Esophagus muscularis mucosa (tissue), 4 donors: ENCODE data around the gene ELOA. TPM values are rescaled to one million over a fixed set of nuclear protein-coding genes. Genes with fewer than 3 reads are reported as not detected.

Experiments used
- DNase-seq: peaks from one replicate; pipeline ENCODE4 v3.0.0-alpha.2; 2017; ENCODE audit errors: extremely low spot score
- H3K27ac ChIP-seq, 4 donors: fragments of 200-600 bp; sonication (generic); replicated peaks in 1 of 4; 1 replicate in 3 of 4; 2 replicates in 1 of 4; pipeline ENCODE4 v1.5.1; 2016 to 2019; ENCODE audit warnings: mild to moderate bottlenecking in 1 of 4
- H3K27me3 ChIP-seq, 4 donors: fragments of 200-600 bp; sonication (generic); one replicate each; pipeline versions ENCODE4 v1.5.1 to v1.6.0; 2016 to 2019
- H3K36me3 ChIP-seq, 4 donors: fragments of 200-600 bp; sonication (generic); one replicate each; pipeline ENCODE4 v1.5.1; 2016 to 2019
- H3K4me1 ChIP-seq, 4 donors: fragments of 200-600 bp; sonication (generic); one replicate each; pipeline ENCODE4 v1.5.1; 2016 to 2019
- H3K4me3 ChIP-seq, 4 donors: fragments of 200-600 bp; sonication (generic); 1 replicate in 2 of 4; 2 replicates in 2 of 4; pipeline ENCODE4 v1.5.1; 2016 to 2019; ENCODE audit warnings: mild to moderate bottlenecking in 4 of 4, moderate library complexity in 1 of 4
- H3K9me3 ChIP-seq, 4 donors: fragments of 200-600 bp; sonication (generic); 1 replicate in 3 of 4; 2 replicates in 1 of 4; pipeline ENCODE4 v1.5.1; 2016 to 2019
- EP300 ChIP-seq: sonication (generic); formaldehyde crosslinking; IDR thresholded peaks from one replicate; pipeline ENCODE4 v1.6.1; 2017; ENCODE audit warnings: antibody characterized with exemption
- POLR2A ChIP-seq: fragments of 450-650 bp; IDR thresholded peaks from one replicate; pipeline ENCODE4 v1.6.1; 2017; ENCODE audit warnings: antibody characterized with exemption, moderate library complexity, mild to moderate bottlenecking, low read depth
- POLR2AphosphoS5 ChIP-seq, 2 donors: sonication (generic); formaldehyde crosslinking; IDR thresholded peaks; one replicate each; pipeline ENCODE4 v1.6.1; 2017; ENCODE audit warnings: antibody characterized with exemption in 2 of 2
- WGBS: methylation state at CpG from one replicate; pipeline ENCODE4 v1.1.5; 2018; 5-methylcytosine and 5-hydroxymethylcytosine counted together
- intact Hi-C: fragments of 100-400 bp; cut with DNase I; formaldehyde crosslinking; loops from one replicate; pipeline ENCODE4 v1.15.1; 2023
- total RNA-seq, 4 donors: library from RNA; depleted of rRNA; stranded (reverse); fragments of >200 nt; gene quantifications; one replicate each; pipeline versions ENCODE4 v1.1.0 to v1.2.1, GENCODE V29; 2016
- TF ChIP-seq, protein P1 (sequence below), 3 experiments: fragments of 200-600 bp in 2 of 3; fragments of 450-650 bp in 1 of 3; sonication (generic) in 2 of 3; IDR thresholded peaks; one replicate each; pipeline ENCODE4 v1.5.1; 2017 to 2019; ENCODE audit warnings: antibody characterized with exemption in 3 of 3, mild to moderate bottlenecking in 2 of 3, moderate library complexity in 1 of 3

ELOA gene
- total RNA-seq, 4 donors from 2014 or later = 35.7 to 45.4 (median 39.1) TPM

DNA sequence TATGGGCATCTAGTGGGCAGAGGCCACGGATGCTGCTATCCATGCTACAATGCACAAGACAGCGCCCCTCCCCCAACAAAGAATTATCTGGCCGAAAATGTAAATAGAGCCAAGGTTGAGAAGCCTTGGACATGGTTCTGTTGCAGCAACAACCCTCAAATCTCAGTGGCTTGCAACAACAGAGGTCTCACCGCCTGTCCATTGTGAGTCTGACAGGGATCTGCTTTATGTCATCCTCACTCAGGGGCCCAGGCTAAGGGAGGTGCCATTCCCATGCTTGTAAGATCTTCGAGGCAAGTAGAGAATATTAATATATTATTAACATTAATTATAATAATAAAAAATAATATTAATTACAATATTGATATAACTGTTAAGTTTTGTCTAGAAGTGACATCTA lies 25.5 kb downstream of the ELOA start:
- peaks cover 9 to 13% (median 11%) of the 10 kb centered on the region in 4 donors for H3K4me1 ChIP-seq
- no peaks in the 10 kb centered on the region for H3K27me3 ChIP-seq
- H3K27ac ChIP-seq = no peak overlapping the region
- DNase-seq = no peak
- TF ChIP-seq POLR2A (no peak), POLR2AphosphoS5 (IDR thresholded peaks at IDR 0.05) (no peak), EP300 (no peak)
- TF ChIP-seq, protein P1, sequence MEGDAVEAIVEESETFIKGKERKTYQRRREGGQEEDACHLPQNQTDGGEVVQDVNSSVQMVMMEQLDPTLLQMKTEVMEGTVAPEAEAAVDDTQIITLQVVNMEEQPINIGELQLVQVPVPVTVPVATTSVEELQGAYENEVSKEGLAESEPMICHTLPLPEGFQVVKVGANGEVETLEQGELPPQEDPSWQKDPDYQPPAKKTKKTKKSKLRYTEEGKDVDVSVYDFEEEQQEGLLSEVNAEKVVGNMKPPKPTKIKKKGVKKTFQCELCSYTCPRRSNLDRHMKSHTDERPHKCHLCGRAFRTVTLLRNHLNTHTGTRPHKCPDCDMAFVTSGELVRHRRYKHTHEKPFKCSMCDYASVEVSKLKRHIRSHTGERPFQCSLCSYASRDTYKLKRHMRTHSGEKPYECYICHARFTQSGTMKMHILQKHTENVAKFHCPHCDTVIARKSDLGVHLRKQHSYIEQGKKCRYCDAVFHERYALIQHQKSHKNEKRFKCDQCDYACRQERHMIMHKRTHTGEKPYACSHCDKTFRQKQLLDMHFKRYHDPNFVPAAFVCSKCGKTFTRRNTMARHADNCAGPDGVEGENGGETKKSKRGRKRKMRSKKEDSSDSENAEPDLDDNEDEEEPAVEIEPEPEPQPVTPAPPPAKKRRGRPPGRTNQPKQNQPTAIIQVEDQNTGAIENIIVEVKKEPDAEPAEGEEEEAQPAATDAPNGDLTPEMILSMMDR (IDR thresholded peaks at IDR 0.05) = no peak
- H3K36me3 ChIP-seq = peaks cover 14 to 59% (median 25%) of the 10 kb centered on the region in 4 donors
- no peaks in the 10 kb centered on the region for H3K9me3 ChIP-seq
- H3K4me3 ChIP-seq = no peak overlapping the region
- intact Hi-C loops = no loop called here
- 70% methylated on average over 5 of the region's 5 CpGs for WGBS

DNA sequence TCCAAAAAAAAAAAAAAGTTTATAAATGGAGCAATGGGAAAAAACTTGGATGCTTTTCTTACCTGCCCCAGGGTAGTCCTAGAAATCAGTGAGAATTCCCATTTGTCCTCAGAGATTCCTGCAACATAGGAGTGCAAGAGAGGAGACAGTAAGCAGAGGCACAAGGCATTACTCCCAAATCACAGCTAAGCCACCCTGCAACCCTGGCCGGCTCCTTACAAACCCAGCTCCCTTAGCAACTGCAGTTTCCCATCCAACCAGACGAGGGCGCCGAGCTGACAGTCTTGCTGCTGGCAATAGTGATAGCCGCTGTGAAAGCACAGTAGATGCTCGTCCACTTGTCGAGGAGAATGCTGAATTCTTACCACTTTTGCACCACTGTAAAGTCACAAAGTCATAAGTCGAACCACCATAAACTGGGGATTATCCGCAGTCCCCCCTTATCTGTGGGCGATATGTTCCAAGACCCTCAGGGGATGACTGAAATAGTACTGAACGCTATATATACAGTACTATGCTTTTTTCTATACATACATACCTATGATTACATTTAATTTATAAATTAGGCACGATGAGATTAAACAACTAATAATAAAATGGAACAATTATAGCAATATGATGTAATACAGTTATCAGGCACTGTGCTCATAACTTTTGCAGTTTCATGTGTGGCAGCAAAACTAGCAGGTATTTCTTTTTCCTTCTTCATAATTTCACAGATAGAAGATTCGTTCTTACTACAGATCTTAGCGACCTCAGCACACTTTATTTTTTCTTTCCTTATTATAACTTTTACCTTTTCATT lies 29.0 kb downstream of the ELOA start:
- DNase-seq = peak; percentile 96
- intact Hi-C loops = loop anchor here (2.0 kb wide), 1 partner anchor 143 kb away; no protein-coding TSS in a partner anchor
- Histone ChIP-seq H3K27ac (no peak overlapping the region), H3K27me3 (no peaks in the 10 kb centered on the region), H3K4me1 (peaks cover 10 to 17% (median 13%) of the 10 kb centered on the region in 4 donors), H3K4me3 (no peak overlapping the region), H3K36me3 (peaks cover 10 to 40% (median 13%) of the 10 kb centered on the region in 4 donors), H3K9me3 (no peaks in the 10 kb centered on the region)
- 12% methylated on average over 14 of the region's 14 CpGs for WGBS
- TF ChIP-seq, protein P1 (IDR thresholded peaks at IDR 0.05) = peak; percentile 90 to 99 (median 91)
- TF ChIP-seq POLR2AphosphoS5 (IDR thresholded peaks at IDR 0.05) (peak in 1 of 2 donors; percentile 71), EP300 (no peak), POLR2A (no peak)

DNA sequence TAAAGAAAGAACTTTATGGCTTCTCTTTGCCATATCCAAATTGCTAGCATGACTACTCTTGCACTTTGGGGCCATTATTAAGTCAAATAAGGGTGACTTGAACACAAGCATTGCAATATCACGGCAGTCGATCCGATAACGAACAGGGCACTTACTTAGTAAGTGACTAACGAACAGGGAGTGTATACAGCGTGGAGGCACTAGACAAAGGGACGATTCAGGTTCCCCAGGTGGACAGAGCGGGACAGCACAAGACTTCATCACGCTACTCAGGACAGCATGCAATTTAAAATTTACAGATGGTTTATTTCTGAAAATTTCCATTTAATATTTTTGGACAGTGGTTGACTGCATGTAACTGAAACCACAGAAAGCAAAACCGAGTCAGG lies 29.6 kb downstream of the ELOA start:
- peaks cover 10 to 34% (median 13%) of the 10 kb centered on the region in 4 donors for H3K36me3 ChIP-seq
- no peaks in the 10 kb centered on the region for H3K27me3 ChIP-seq
- intact Hi-C loops = loop anchor here (2.0 kb wide), 1 partner anchor 142 kb away; no protein-coding TSS in a partner anchor
- peaks cover 15 to 23% (median 19%) of the 10 kb centered on the region in 4 donors for H3K4me1 ChIP-seq
- TF ChIP-seq POLR2AphosphoS5 (IDR thresholded peaks at IDR 0.05) (no peak), EP300 (no peak), POLR2A (no peak)
- TF ChIP-seq, protein P1 (IDR thresholded peaks at IDR 0.05) = no peak
- no peaks in the 10 kb centered on the region for H3K9me3 ChIP-seq
- 88% methylated on average over 10 of the region's 10 CpGs for whole genome bisulfite sequencing
- DNase-seq = no peak
- H3K4me3 ChIP-seq = no peak overlapping the region
- no peak overlapping the region for H3K27ac ChIP-seq

DNA sequence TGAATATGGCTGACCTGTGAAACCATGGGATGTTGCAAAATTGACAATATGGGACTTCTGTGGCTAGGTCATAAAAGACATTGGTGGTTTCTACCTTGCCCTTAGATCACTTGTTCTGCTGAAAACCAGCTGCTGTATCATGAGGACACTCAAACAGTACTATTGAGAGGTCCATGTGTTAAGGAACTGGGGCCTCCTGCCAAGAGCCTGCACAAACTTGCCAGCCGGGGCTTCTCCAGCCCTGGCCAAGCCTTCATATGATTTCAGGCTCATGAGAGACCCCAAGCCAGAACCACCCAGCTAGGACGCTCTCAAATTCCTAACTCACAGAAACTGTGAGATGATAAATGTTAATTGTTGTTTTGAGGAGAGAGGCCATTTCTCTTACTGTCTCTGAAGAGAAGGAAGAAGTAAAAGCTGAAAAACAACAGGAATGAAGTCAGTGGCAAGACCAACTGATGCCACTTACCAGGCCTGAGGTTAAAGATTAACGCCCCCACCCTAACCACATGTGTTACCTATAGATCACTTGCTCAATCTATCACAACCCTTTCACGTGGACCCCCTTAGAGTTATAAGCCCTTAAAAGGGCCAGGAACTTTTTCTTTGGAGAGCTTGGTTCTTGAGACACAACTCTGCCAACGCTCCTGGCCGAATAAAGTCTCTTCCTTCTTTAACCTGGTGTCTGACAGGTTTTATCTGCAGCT lies 31.1 kb downstream of the ELOA start:
- intact Hi-C loops = no loop called here

More for the DNA sequence above, 31.1 kb downstream of the ELOA start:
- no peaks in the 10 kb centered on the region for H3K27me3 ChIP-seq
- DNase-seq = no peak
- H3K9me3 ChIP-seq = no peaks in the 10 kb centered on the region
- peaks cover 10 to 23% (median 13%) of the 10 kb centered on the region in 4 donors for H3K36me3 ChIP-seq
- peaks cover 21 to 29% (median 27%) of the 10 kb centered on the region in 4 donors for H3K4me1 ChIP-seq
- no peak for TF ChIP-seq EP300
- TF ChIP-seq, protein P1 (IDR thresholded peaks at IDR 0.05) = no peak
- no peak for TF ChIP-seq POLR2AphosphoS5 (IDR thresholded peaks at IDR 0.05)
- no peak for TF ChIP-seq POLR2A
- WGBS = 72% methylated on average over 6 of the region's 6 CpGs
- H3K27ac ChIP-seq = no peak overlapping the region
- H3K4me3 ChIP-seq = no peak overlapping the region
